Esophagus muscularis mucosa (tissue), 4 donors: ENCODE data around the gene IPPK.

ENCODE experiments used
- CTCF ChIP-seq, 3 experiments: fragments of 200-600 bp in 2 of 3; fragments of 450-650 bp in 1 of 3; sonication (generic) in 2 of 3; IDR thresholded peaks; one replicate each; pipeline ENCODE4 v1.5.1; 2017 to 2019; ENCODE audit warnings: antibody characterized with exemption in 3 of 3, mild to moderate bottlenecking in 2 of 3, moderate library complexity in 1 of 3
- EP300 ChIP-seq: sonication (generic); formaldehyde crosslinking; IDR thresholded peaks from one replicate; pipeline ENCODE4 v1.6.1; 2017; ENCODE audit warnings: antibody characterized with exemption
- POLR2A ChIP-seq: fragments of 450-650 bp; IDR thresholded peaks from one replicate; pipeline ENCODE4 v1.6.1; 2017; ENCODE audit warnings: antibody characterized with exemption, moderate library complexity, mild to moderate bottlenecking, low read depth
- POLR2AphosphoS5 ChIP-seq, 2 donors: sonication (generic); formaldehyde crosslinking; IDR thresholded peaks; one replicate each; pipeline ENCODE4 v1.6.1; 2017; ENCODE audit warnings: antibody characterized with exemption in 2 of 2

- TF ChIP-seq CTCF (IDR thresholded peaks at IDR 0.05) (no peak), POLR2AphosphoS5 (IDR thresholded peaks at IDR 0.05) (peak; percentile 48 to 65), POLR2A (no peak), EP300 (no peak)
Observed at GRCh38 chr9:92616199-92616641, 53.7 kb downstream of the IPPK start.
